ENCODE results near the gene RAB40C. TPM values are rescaled to one million over a fixed set of nuclear protein-coding genes. Genes with fewer than 3 reads are reported as not detected.

RAB40C gene
- total and polyA plus RNA-seq, 9 of the 15 experiments (the other 6 are each of a cell fraction or from before 2014, with no cell fraction given): 0.17 to 23.4 (median 8.7) TPM

DNA sequence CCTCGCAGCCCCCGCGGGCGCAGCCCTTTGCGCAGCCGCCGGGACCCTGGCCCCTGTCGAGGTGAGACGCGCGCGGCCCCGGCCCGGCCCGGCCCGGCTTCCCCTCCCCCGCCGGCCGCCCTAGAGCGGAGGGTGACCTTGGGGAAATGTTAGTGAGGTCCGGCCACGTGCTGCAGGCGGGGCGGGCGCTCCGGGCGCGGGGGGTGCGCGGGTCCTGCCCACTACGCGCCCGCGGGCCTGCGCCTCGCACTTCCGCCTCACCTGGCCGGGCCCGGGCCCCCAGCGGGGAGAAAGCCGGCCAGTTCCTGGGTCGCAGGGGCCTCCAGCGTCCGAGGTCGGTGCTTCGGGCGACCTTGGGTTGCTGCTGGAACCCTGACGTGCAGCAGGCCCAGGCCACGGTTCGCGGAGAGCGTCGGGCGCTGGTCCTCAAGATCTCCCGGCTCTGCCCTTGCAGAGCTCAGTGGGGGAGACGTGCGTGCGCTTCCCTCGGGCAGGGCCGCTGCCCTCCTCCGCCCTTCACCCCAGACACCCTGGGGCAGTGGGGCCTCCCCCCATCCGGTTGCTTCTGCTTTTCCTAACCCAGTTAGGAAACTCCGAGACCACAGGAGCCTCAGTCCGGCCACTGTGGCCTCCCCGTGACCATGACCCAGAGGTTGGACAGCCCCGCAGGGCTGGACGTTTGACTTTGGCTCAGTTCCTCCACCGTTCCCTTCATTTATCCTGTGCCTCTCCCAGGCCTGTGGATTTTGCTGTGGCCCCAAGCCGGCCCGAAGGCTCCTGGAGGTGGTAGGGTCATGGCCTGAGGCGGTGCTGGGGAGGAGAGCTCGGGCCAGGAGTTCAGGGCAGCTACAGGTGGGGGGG, 52.6 kb downstream of the RAB40C start (continued):
- TF ChIP-seq, protein P1, sequence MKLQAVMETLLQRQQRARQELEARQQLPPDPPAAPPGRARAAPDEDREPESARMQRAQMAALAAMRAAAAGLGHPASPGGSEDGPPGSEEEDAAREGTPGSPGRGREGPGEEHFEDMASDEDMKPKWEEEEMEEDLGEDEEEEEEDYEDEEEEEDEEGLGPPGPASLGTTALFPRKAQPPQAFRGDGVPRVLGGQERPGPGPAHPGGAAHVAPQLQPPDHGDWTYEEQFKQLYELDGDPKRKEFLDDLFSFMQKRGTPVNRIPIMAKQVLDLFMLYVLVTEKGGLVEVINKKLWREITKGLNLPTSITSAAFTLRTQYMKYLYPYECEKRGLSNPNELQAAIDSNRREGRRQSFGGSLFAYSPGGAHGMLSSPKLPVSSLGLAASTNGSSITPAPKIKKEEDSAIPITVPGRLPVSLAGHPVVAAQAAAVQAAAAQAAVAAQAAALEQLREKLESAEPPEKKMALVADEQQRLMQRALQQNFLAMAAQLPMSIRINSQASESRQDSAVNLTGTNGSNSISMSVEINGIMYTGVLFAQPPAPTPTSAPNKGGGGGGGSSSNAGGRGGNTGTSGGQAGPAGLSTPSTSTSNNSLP (IDR thresholded peaks at IDR 0.05; ENCODE audit: borderline replicate concordance, low read depth, low read length): no peak
- TF ChIP-seq CEBPG (CRISPR knock-in tag; IDR thresholded peaks at IDR 0.05): no peak
- no peak for TF ChIP-seq CEBPG (tag; conservative IDR thresholded peaks at IDR 0.05 in 1 of 2, IDR thresholded peaks at IDR 0.05 in 1 of 2)
- TF ChIP-seq MGA (IDR thresholded peaks at IDR 0.05): no peak
- TF ChIP-seq CHCHD3 (CRISPR knock-in tag; IDR thresholded peaks at IDR 0.05): no peak
- TF ChIP-seq, protein P2, sequence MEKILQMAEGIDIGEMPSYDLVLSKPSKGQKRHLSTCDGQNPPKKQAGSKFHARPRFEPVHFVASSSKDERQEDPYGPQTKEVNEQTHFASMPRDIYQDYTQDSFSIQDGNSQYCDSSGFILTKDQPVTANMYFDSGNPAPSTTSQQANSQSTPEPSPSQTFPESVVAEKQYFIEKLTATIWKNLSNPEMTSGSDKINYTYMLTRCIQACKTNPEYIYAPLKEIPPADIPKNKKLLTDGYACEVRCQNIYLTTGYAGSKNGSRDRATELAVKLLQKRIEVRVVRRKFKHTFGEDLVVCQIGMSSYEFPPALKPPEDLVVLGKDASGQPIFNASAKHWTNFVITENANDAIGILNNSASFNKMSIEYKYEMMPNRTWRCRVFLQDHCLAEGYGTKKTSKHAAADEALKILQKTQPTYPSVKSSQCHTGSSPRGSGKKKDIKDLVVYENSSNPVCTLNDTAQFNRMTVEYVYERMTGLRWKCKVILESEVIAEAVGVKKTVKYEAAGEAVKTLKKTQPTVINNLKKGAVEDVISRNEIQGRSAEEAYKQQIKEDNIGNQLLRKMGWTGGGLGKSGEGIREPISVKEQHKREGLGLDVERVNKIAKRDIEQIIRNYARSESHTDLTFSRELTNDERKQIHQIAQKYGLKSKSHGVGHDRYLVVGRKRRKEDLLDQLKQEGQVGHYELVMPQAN (IDR thresholded peaks at IDR 0.05; ENCODE audit: borderline replicate concordance): no peak; the same call in 1 of the 2 replicates
- TF ChIP-seq, protein P3, sequence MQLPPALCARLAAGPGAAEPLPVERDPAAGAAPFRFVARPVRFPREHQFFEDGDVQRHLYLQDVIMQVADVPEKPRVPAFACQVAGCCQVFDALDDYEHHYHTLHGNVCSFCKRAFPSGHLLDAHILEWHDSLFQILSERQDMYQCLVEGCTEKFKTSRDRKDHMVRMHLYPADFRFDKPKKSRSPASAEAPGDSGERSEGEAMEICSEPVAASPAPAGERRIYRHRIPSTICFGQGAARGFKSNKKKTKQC (CRISPR knock-in tag; IDR thresholded peaks at IDR 0.05): peak; percentile 21; the same call in 1 of the 2 replicates
- TF ChIP-seq POLR2A (conservative IDR thresholded peaks at IDR 0.05): no peak
- TF ChIP-seq SREBF2 (CRISPR knock-in tag; IDR thresholded peaks at IDR 0.05): no peak
- TF ChIP-seq ZNF75A (CRISPR knock-in tag; IDR thresholded peaks at IDR 0.05): no peak
- TF ChIP-seq RFX7 (CRISPR knock-in tag; IDR thresholded peaks at IDR 0.05): no peak
